ENCODE measurements around the gene RRM2. TPM values are rescaled to one million over a fixed set of nuclear protein-coding genes. Genes with fewer than 3 reads are reported as not detected.

The RRM2 gene
- total RNA-seq, 1 donor from 2014 or later, result 1.8 TPM

- Histone ChIP-seq H3K4me3 (ENCODE audit: low read depth, low read length) (no peak overlapping the region), H3K27me3 (ENCODE audit: control insufficient read depth, insufficient read depth, low read length) (no peaks in the 10 kb centered on the region), H3K36me3 (ENCODE audit: control insufficient read depth, insufficient read depth, low read length) (no peaks in the 10 kb centered on the region)
- no peak for FAIRE-seq
- DNase-seq (ENCODE audit: low read depth), result no peak
- TF ChIP-seq CTCF (IDR thresholded peaks at IDR 0.05; ENCODE audit: insufficient read depth, low read length, severe bottlenecking), result no peak
These were observed 13.0 kb downstream of the RRM2 start for GRCh38 chr2:10135296-10136089.

- no peak for DNase-seq (ENCODE audit: low read depth)
- no peak overlapping the region for H3K4me3 ChIP-seq (ENCODE audit: low read depth, low read length)
These were observed 13.8 kb downstream of the RRM2 start for GRCh38 chr2:10136101-10136934.

GRCh38 chr2:10137053-10137843 is 14.7 kb downstream of the RRM2 start:
- Histone ChIP-seq H3K36me3 (ENCODE audit: control insufficient read depth, insufficient read depth, low read length) (no peaks in the 10 kb centered on the region), H3K27me3 (ENCODE audit: control insufficient read depth, insufficient read depth, low read length) (no peaks in the 10 kb centered on the region), H3K4me3 (ENCODE audit: low read depth, low read length) (no peak overlapping the region)
- DNase-seq (ENCODE audit: low read depth), result peak; percentile 87
- no peak for FAIRE-seq
- TF ChIP-seq CTCF (IDR thresholded peaks at IDR 0.05; ENCODE audit: insufficient read depth, low read length, severe bottlenecking), result no peak

More at GRCh38 chr2:10136101-10136934, 13.8 kb downstream of the RRM2 start:
- Histone ChIP-seq H3K27me3 (ENCODE audit: control insufficient read depth, insufficient read depth, low read length) (no peaks in the 10 kb centered on the region), H3K36me3 (ENCODE audit: control insufficient read depth, insufficient read depth, low read length) (no peaks in the 10 kb centered on the region)
- no peak for FAIRE-seq
- no peak for TF ChIP-seq CTCF (IDR thresholded peaks at IDR 0.05; ENCODE audit: insufficient read depth, low read length, severe bottlenecking)

- TF ChIP-seq CTCF (IDR thresholded peaks at IDR 0.05; ENCODE audit: insufficient read depth, low read length, severe bottlenecking), result no peak
- no peak for FAIRE-seq
- no peaks in the 10 kb centered on the region for H3K27me3 ChIP-seq (ENCODE audit: control insufficient read depth, insufficient read depth, low read length)
- no peaks in the 10 kb centered on the region for H3K36me3 ChIP-seq (ENCODE audit: control insufficient read depth, insufficient read depth, low read length)
- H3K4me3 ChIP-seq (ENCODE audit: low read depth, low read length), result no peak overlapping the region
- no peak for DNase-seq (ENCODE audit: low read depth)
These were observed 17.0 kb downstream of the RRM2 start for GRCh38 chr2:10139536-10139935.

GRCh38 chr2:10140841-10141610 is 18.5 kb downstream of the RRM2 start:
- no peaks in the 10 kb centered on the region for H3K36me3 ChIP-seq (ENCODE audit: control insufficient read depth, insufficient read depth, low read length)
- DNase-seq (ENCODE audit: low read depth), result no peak
- no peak for TF ChIP-seq CTCF (IDR thresholded peaks at IDR 0.05; ENCODE audit: insufficient read depth, low read length, severe bottlenecking)
- H3K27me3 ChIP-seq (ENCODE audit: control insufficient read depth, insufficient read depth, low read length), result no peaks in the 10 kb centered on the region
- H3K4me3 ChIP-seq (ENCODE audit: low read depth, low read length), result no peak overlapping the region
- peak; percentile 40 for FAIRE-seq
